MM.1S (cell line): ENCODE data around the gene C14orf39.

Experiments
- CTCF ChIP-seq: fragments of 300-600 bp; sonication (generic); IDR thresholded peaks from 2 replicates; pipeline ENCODE4 v1.5.1; 2016; ENCODE audit warnings: antibody characterized with exemption, low read length, mixed read lengths
- EZH2 ChIP-seq: fragments of 300-600 bp; sonication (generic); optimal IDR thresholded peaks from 2 replicates; pipeline ENCODE3; 2017; ENCODE audit warnings: low read depth, mild to moderate bottlenecking, antibody characterized with exemption, low read length, mixed read lengths

- TF ChIP-seq CTCF (peak; percentile 25), EZH2 (no peak)
These were observed 29.1 kb upstream of the C14orf39 start for GRCh38 chr14:60514741-60515491.
